GM21390 (cell line): ENCODE measurements around the gene SETD9.

Experiments
- ATAC-seq: cut with Tn5 transposase; IDR thresholded peaks from one replicate; pipeline ENCODE4 v1.9.1; 2021; ENCODE audit not compliant: unreplicated experiment

SETD9 gene

GRCh38 chr5:56909294-56910209, at the start of gene SETD9:
TSS of gene SETD9 (plus strand) at chr5:56909596. CDS start at chr5:56909646, 50 bp downstream.
- ATAC-seq = peak; percentile 86

- ATAC-seq = no peak
Observed at GRCh38 chr5:56861893-56862485, 47.4 kb upstream of the SETD9 start.

- ATAC-seq = no peak
Observed at GRCh38 chr5:56862909-56863308, 46.5 kb upstream of the SETD9 start.

GRCh38 chr5:56871777-56872176, 37.6 kb upstream of the SETD9 start:
- no peak for ATAC-seq

- ATAC-seq = no peak
Observed at GRCh38 chr5:56873056-56873455, 36.3 kb upstream of the SETD9 start.

GRCh38 chr5:56876327-56876726, 33.1 kb upstream of the SETD9 start:
- no peak for ATAC-seq

- no peak for ATAC-seq
Observed at GRCh38 chr5:56881571-56881970, 27.8 kb upstream of the SETD9 start.

- ATAC-seq = no peak
Observed at GRCh38 chr5:56893251-56893951, 16.0 kb upstream of the SETD9 start.

- ATAC-seq = no peak
Observed at GRCh38 chr5:56896763-56897162, 12.6 kb upstream of the SETD9 start.

GRCh38 chr5:56898213-56898612, 11.2 kb upstream of the SETD9 start:
- ATAC-seq = no peak

- no peak for ATAC-seq
Observed at GRCh38 chr5:56900395-56900794, 9.0 kb upstream of the SETD9 start.

GRCh38 chr5:56900858-56901578, 8.4 kb upstream of the SETD9 start:
- no peak for ATAC-seq

GRCh38 chr5:56908942-56909293, 478 bp upstream of the SETD9 start:
- ATAC-seq = peak; percentile 37

GRCh38 chr5:56910210-56910965, 992 bp downstream of the SETD9 start:
- ATAC-seq = peak; percentile 26

GRCh38 chr5:56913766-56914165, 4.4 kb downstream of the SETD9 start:
- no peak for ATAC-seq

- no peak for ATAC-seq
Observed at GRCh38 chr5:56914678-56915077, 5.3 kb downstream of the SETD9 start.

GRCh38 chr5:56917534-56917933, 8.1 kb downstream of the SETD9 start:
- ATAC-seq = no peak

- no peak for ATAC-seq
Observed at GRCh38 chr5:56918054-56918453, 8.7 kb downstream of the SETD9 start.

- ATAC-seq = no peak
Observed at GRCh38 chr5:56919942-56920662, 10.7 kb downstream of the SETD9 start.

GRCh38 chr5:56922922-56923321, 13.5 kb downstream of the SETD9 start:
- no peak for ATAC-seq
